Fibroblast of pulmonary artery (primary cell): ENCODE results near the gene COIL.
A peak's percentile ranks its signal among the peaks of the same experiment; 100 is the strongest.

Source experiments
- DNase-seq: peaks from one replicate; pipeline ENCODE4 v3.0.0-alpha.2; 2010; ENCODE audit warnings: low read depth
- H3K4me3 ChIP-seq: replicated peaks from 2 replicates; pipeline ENCODE4 v1.5.1; 2011; ENCODE audit warnings: low read depth, mild to moderate bottlenecking, control low read depth, low read length, moderate library complexity
- TF ChIP-seq, protein P1 (sequence below): IDR thresholded peaks from 2 replicates; pipeline ENCODE4 v1.5.1; 2011; ENCODE audit warnings: mild to moderate bottlenecking, control low read depth, low read length, inconsistent platforms; ENCODE audit errors: missing control alignments

COIL gene

DNA sequence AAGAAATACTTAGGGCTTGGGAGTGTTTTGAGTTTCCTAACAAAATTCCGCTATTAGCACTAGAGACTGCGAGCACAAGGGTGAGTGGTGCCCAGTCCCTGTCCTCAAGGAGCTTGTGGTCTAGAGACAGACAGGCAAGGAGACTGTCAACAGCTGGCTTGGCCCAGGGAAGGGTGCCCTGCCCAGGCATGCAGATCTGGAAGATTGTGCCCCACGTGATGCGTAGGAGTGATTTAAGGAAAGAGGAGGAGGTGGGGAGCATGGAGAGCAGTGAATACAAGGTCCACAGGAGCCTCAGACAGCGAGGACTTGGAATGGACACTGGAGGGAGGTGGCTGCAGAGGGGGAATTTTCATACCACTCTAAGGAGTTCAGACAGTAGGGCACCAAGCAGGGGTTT is 42.1 kb upstream of the COIL start:
- no peak for DNase-seq
- TF ChIP-seq, protein P1, sequence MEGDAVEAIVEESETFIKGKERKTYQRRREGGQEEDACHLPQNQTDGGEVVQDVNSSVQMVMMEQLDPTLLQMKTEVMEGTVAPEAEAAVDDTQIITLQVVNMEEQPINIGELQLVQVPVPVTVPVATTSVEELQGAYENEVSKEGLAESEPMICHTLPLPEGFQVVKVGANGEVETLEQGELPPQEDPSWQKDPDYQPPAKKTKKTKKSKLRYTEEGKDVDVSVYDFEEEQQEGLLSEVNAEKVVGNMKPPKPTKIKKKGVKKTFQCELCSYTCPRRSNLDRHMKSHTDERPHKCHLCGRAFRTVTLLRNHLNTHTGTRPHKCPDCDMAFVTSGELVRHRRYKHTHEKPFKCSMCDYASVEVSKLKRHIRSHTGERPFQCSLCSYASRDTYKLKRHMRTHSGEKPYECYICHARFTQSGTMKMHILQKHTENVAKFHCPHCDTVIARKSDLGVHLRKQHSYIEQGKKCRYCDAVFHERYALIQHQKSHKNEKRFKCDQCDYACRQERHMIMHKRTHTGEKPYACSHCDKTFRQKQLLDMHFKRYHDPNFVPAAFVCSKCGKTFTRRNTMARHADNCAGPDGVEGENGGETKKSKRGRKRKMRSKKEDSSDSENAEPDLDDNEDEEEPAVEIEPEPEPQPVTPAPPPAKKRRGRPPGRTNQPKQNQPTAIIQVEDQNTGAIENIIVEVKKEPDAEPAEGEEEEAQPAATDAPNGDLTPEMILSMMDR: no peak
- no peak overlapping the region for H3K4me3 ChIP-seq

DNA sequence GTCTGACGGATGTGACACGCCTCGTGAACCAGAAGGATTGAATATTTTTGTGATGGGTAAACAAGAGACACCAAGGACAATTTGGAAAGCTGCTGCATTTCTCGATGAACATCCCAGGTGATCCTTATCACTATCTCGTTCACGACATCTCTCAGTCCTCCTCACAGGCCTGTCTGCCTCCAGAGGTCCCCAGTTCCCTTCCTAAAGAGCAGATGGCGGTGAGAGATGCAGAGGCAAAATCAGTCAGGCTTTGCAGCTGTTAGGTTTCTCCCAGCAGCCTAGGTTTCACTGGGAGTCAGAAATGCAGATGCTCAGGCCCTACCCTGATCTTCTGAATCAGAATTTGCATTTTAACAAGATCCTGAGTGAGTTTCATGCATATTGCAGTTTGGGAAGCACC is 40.7 kb upstream of the COIL start:
- H3K4me3 ChIP-seq: no peak overlapping the region
- TF ChIP-seq, protein P1: no peak
- no peak for DNase-seq

DNA sequence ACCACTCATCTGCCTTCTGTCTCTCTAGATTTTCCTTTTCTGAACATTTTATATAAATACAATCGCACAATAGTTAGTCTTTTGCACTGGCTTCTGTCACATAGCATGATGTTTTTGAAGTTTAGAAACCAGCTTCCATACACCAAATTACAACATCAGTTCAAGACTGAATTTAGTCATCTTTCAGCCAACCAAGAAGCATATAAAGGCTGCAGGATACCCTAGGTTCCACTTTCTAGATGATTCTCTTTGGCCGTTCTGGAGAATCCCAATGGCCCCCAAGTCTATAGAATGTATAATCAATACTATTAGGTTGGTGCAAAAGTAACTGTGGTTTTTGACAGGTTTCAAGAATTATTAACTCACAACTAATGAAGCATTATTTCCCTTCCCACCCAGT is 36.5 kb upstream of the COIL start:
- H3K4me3 ChIP-seq: no peak overlapping the region
- DNase-seq: no peak
- TF ChIP-seq, protein P1: no peak

DNA sequence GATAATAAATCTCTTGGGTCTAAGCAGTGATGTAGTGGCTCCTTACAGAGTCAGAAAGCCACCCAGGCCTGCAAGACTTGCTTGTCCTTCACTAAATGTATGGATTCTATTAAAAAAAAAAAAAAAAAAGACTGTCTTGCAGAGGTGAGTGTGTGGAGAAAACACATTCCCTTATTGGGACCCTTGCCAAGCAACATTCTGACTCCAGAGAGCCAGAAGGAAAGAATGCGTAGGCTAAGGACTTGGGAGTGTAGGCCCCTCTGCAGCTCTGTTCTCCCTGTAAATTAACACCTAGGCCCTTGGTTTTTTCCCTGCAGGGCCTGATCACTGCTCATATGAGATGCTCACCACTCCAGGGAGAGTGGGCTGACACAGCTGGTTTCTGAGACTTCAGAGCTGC is 34.9 kb upstream of the COIL start:
- no peak for DNase-seq
- TF ChIP-seq, protein P1: no peak
- no peak overlapping the region for H3K4me3 ChIP-seq

DNA sequence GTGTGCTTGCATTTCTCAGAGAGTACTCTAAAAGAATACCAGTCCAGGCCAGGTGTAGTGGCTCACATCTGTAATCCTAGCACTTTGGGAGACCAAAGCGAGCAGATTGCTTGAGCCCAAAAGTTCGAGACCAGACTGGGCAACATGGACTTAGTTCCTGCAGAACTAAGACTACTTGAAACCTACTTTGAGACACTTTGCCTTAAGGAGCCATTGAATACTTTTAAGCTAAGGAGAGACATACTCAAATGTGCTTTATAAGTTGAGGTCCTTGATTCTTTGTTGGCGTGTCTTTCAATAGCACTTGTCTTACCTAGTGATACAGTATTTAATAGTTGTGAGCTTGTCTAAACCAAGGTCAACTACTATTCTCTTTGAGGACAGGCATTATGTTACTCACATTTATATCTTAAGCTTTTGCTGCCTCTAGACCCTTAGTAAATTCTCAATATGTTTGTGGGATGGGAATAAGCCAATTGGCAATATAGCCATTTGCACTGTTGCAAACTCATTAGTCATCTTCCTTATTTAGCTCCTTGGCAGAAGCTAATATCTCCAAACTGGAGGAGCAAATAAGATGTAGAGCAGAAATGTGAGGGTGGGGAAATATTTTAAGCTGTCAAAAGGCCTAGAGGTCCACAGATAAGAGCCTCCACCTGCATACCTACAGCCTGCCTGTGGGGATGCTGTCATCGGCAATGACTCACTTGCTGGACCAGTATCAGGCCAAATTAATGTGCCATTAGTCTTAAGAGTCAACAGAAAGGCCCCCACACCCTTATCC is 33.4 kb upstream of the COIL start:
- peak; percentile 28 for DNase-seq
- TF ChIP-seq, protein P1: no peak
- H3K4me3 ChIP-seq: no peak overlapping the region

DNA sequence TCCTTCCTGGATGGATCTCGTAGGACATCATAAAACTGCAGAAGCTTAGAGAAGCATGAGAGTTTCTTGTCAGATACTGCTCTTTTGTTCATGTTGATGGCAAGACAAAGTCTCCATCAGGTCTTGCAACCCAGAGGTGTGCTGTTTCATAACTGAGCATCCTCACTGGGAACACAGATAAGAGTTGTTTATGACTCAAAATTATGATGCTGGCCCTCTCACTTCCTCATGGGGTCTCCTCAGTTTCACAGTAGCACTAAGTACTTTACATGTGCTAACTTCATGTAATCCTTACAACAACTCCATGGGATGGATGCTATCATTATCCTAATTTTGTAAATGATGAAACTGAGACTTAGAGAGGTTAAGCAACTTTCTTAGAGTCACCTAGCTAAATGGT is 31.5 kb upstream of the COIL start:
- no peak for DNase-seq
- TF ChIP-seq, protein P1: no peak
- H3K4me3 ChIP-seq: no peak overlapping the region
